Heart left ventricle (tissue), 13 donors: ENCODE results near the gene C16orf86.

Source experiments
- POLR2A ChIP-seq, 2 donors: fragments of 450-650 bp; IDR thresholded peaks; one replicate each; pipeline ENCODE4 v1.6.1; 2017; ENCODE audit warnings: antibody characterized with exemption in 2 of 2, mild to moderate bottlenecking in 2 of 2, moderate library complexity in 2 of 2
- TF ChIP-seq, protein P1 (sequence below), 12 donors: fragments of 200-600 bp; sonication (generic) in 4 of 12; IDR thresholded peaks; one replicate each; pipeline versions ENCODE4 v1.5.0 to v1.8.0; 2018 to 2022; ENCODE audit warnings: antibody characterized with exemption in 12 of 12, mild to moderate bottlenecking in 5 of 12
- donor health status: ischemic (EF 13 %, LVEDD 7.1; RV severe dilation, severe dysfunction).
- donor health status: DM: no; HTN: yes; CAD: no.
- donor health status: DM: no; HTN: no; CAD: no.
- donor health status: ischemic (EF 25% LVEDD 6.9; RV normal size, moderate dysfunction).
- donor health status: ischemic (EF 25% LVEDD 5.7; RV mildly dilated, moderate dysfunction).
- donor health status: ischemic (EF 35%, LVEDD 5.7; RV mildly dilated, moderate dysfunction).
- donor health status: nonischemic (EF 11% LVEDD 7.7; RV severe dilation, severe dysfunction).
- donor health status: DM: yes; HTN: yes; CAD: no.
- donor health status: PGD.
- donor health status: ischemic (EF 29% LVEDD 5.4; RV normal size, mild dysfunction).
- donor health status: nonischemic (EF 23%, LVEDD 6.1; RV moderate dilation, normal function).

DNA sequence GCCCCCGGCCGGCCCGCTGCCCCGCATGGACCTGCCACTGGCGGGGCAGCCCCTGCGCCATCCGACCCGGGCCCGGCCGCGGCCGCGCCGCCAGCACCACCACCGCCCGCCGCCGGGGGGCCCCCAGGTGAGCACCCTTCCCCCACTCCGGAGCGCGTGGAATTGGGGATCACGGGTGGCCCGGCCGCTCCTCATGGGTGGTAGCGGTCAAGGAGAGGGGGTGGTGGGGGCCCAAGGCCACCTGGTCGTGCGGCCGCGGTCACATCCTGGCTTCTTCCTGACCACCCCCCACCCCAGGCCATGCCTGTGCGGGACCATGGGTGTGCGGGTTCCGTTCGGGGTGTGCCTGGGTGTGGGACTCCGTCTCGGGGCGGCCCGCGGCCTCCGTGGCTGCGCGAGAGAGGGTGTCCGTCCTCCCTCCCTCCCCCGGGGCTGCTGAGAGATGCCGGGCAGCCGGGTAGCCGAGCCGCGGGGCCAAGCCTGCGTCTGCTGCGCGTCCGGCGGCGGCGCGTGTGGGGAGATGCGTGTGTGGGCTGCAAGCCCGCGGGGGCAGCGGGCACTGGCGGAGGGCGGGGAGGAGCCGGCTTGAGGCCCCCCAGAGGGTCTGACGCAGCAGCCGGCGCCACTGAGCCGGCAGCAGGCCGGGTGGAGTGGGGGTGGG is 13.4 kb upstream of the C16orf86 start:
- TF ChIP-seq, protein P1, sequence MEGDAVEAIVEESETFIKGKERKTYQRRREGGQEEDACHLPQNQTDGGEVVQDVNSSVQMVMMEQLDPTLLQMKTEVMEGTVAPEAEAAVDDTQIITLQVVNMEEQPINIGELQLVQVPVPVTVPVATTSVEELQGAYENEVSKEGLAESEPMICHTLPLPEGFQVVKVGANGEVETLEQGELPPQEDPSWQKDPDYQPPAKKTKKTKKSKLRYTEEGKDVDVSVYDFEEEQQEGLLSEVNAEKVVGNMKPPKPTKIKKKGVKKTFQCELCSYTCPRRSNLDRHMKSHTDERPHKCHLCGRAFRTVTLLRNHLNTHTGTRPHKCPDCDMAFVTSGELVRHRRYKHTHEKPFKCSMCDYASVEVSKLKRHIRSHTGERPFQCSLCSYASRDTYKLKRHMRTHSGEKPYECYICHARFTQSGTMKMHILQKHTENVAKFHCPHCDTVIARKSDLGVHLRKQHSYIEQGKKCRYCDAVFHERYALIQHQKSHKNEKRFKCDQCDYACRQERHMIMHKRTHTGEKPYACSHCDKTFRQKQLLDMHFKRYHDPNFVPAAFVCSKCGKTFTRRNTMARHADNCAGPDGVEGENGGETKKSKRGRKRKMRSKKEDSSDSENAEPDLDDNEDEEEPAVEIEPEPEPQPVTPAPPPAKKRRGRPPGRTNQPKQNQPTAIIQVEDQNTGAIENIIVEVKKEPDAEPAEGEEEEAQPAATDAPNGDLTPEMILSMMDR (IDR thresholded peaks at IDR 0.05): peak in 2 of 12 donors; percentile 8 to 30
- TF ChIP-seq POLR2A (IDR thresholded peaks at IDR 0.05): no peak
